Measurements from ENCODE around the gene WNT4. TPM values are rescaled to one million over a fixed set of nuclear protein-coding genes. Genes with fewer than 3 reads are reported as not detected.
A peak's percentile ranks its signal among the peaks of the same experiment; 100 is the strongest.

WNT4 gene
- total RNA-seq, 1 donor from 2014 or later, result 0.35 TPM

- no peak for DNase-seq (ENCODE audit: low spot score)
- ATAC-seq, result no peak
These were observed 53.1 kb downstream of the WNT4 start for GRCh38 chr1:22089787-22090186.

GRCh38 chr1:22089134-22089571 lies 53.7 kb downstream of the WNT4 start:
- ATAC-seq, result no peak
- DNase-seq (ENCODE audit: low spot score), result no peak

GRCh38 chr1:22088331-22088730 lies 54.6 kb downstream of the WNT4 start:
- ATAC-seq (no peak), DNase-seq (ENCODE audit: low spot score) (no peak)

- no peak for ATAC-seq
- DNase-seq (ENCODE audit: low spot score), result no peak
These were observed 62.7 kb downstream of the WNT4 start for GRCh38 chr1:22080191-22080590.

- ATAC-seq (no peak), DNase-seq (ENCODE audit: low spot score) (no peak)
These were observed 64.8 kb downstream of the WNT4 start for GRCh38 chr1:22078133-22078532.

- ATAC-seq (no peak), DNase-seq (ENCODE audit: low spot score) (no peak)
These were observed 65.2 kb downstream of the WNT4 start for GRCh38 chr1:22077728-22078127.

GRCh38 chr1:22076346-22076745 lies 66.6 kb downstream of the WNT4 start:
- ATAC-seq (no peak), DNase-seq (ENCODE audit: low spot score) (no peak)

GRCh38 chr1:22075718-22076117 lies 67.2 kb downstream of the WNT4 start:
- DNase-seq (ENCODE audit: low spot score) (no peak), ATAC-seq (no peak)

GRCh38 chr1:22074803-22075202 lies 68.1 kb downstream of the WNT4 start:
- DNase-seq (ENCODE audit: low spot score), result no peak
- no peak for ATAC-seq

- peak; percentile 63 for ATAC-seq
- no peak for DNase-seq (ENCODE audit: low spot score)
These were observed 71.4 kb downstream of the WNT4 start for GRCh38 chr1:22071511-22071910.

Other genes starting within 250 kb of the WNT4 start
- gene HSPG2, start 205.8 kb downstream of the WNT4 start, total RNA-seq, result 50.8 TPM
- 7.4 TPM for gene CELA3B, start 166.1 kb downstream of the WNT4 start, total RNA-seq
- gene CELA3A, start 141.4 kb downstream of the WNT4 start, total RNA-seq, result 13.4 TPM
- 69.8 TPM for gene CDC42, start 90.4 kb downstream of the WNT4 start, total RNA-seq

All from left lobe of liver (tissue), 2 donors.